Daoy (cell line): ENCODE results near the gene IGFBP2. TPM values are rescaled to one million over a fixed set of nuclear protein-coding genes. Genes with fewer than 3 reads are reported as not detected.

Experiments used
- DNase-seq: peaks from one replicate; pipeline ENCODE4 v3.0.0-alpha.2; 2015; ENCODE audit warnings: low read depth
- total RNA-seq: library from RNA; depleted of rRNA; stranded (reverse); fragments of >200 nt; shearing (Covaris generic); gene quantifications from 2 replicates; pipeline ENCODE4 v1.2.3, GENCODE V29; 2014

Gene IGFBP2
- total RNA-seq, 1 experiment from 2014 or later = 17.2 TPM

DNA sequence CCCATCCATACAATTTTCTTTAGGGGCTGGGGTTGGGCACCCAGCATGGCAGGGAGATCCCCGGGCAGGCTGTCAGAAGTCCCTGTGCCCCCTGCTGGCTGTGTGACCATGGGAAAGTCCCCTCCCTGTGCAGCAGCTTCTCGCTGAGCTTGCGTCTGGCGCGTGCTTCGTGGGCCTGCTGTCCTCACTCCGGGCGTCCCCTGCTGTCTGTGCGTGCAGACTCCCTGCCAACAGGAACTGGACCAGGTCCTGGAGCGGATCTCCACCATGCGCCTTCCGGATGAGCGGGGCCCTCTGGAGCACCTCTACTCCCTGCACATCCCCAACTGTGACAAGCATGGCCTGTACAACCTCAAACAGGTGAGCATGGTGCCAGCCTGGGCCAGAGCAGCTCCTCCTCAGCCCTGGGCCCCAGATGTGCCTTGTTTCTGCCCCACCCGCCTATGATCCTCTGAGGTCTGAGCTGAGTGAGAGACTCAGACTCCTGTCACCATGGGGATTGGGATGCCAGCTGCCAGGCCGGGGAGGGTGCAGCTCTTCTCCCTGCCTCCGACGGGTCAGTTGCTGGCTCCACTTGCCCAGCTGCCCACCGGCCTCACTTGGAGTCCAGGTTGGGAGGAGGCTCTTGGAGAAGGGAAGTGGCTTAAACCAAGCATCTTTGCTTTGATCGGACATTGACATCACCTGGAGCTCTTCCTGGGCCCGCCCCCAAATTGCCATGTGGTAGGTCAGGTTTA lies 28.6 kb downstream of the IGFBP2 start:
- DNase-seq = peak; percentile 26

GRCh38 chr2:216663106-216663505 lies 29.9 kb downstream of the IGFBP2 start:
- DNase-seq = no peak

DNA sequence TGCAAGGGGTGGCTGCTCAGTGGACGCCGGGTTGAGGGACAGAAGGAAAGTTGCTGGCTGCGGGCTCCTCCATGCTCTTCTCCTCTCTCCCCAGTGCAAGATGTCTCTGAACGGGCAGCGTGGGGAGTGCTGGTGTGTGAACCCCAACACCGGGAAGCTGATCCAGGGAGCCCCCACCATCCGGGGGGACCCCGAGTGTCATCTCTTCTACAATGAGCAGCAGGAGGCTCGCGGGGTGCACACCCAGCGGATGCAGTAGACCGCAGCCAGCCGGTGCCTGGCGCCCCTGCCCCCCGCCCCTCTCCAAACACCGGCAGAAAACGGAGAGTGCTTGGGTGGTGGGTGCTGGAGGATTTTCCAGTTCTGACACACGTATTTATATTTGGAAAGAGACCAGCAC lies 30.6 kb downstream of the IGFBP2 start:
- no peak for DNase-seq

DNA sequence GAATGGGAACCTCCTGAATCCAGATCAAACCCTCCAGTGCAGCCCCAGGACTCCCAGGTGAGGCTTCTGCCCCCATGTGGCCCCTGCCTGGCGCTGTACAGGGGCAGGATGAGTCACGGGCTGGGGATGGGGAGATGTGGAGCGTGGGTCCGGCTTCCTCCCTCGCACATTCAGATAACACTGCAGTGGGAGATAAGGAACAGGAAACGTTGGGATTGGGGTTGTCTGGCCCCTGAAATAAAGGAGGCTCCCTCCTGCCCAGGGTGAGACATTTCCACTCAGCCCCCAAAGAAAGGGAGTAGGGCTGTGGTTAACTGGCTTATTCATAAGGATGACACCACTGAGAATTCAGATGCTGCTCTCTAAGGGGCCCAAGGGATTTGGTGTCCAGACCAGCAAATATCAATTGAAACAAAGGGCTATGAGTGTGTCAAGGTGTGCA lies 31.4 kb downstream of the IGFBP2 start:
- DNase-seq = peak; percentile 68

GRCh38 chr2:216665242-216665641 lies 32.0 kb downstream of the IGFBP2 start:
- peak; percentile 15 for DNase-seq

DNA sequence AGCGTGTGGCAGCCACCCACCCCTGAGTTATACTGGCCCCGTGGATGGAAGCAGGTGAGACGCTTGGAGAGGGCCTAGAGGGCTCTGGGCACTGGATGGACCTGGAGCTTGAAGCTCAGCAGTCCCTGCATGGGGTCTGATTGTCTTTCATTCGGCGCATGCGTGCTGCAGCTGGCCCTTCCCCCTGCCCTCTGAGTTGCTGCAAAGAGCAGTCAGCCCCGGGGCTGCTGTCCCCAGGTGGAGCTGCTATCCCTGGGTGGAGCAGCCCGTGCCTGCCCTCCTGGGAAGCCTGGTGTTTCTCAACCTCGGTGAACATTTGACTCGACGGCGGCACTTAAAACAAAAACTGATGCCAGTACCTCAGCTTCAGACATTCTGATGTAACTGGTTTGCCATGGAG lies 32.5 kb downstream of the IGFBP2 start:
- DNase-seq = no peak

GRCh38 chr2:216666461-216667233 lies 33.4 kb downstream of the IGFBP2 start:
- DNase-seq = peak; percentile 67

- no peak for DNase-seq
Measured at GRCh38 chr2:216670266-216671080, 37.3 kb downstream of the IGFBP2 start.

GRCh38 chr2:216671081-216671411 lies 37.8 kb downstream of the IGFBP2 start:
- no peak for DNase-seq

DNA sequence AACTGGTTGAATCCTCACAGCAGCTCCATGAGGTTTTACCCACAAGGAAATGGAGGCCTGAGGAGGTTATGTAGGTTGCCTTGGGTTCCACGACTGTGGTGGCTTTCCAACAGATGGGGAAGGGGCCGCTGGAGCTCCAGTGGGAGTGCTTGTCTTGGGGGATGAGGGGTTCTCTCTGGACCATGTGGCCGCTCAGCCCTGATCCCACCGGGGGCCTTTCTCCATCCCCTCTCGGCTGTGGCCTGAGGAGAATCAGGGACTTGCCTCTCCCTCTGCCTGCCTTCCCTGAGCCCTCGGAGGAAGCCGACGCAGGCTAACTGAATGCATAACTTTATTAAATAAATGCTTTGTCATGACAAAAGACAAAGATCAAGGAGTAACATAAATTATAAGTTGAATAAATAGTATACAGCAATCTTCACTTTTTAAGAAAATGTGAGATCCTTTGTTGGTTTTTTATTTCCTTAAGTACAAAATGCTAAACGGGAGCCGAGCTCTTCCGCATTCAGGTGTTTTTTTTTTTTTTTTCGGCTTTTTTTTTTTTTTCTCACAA lies 38.6 kb downstream of the IGFBP2 start:
- no peak for DNase-seq

DNA sequence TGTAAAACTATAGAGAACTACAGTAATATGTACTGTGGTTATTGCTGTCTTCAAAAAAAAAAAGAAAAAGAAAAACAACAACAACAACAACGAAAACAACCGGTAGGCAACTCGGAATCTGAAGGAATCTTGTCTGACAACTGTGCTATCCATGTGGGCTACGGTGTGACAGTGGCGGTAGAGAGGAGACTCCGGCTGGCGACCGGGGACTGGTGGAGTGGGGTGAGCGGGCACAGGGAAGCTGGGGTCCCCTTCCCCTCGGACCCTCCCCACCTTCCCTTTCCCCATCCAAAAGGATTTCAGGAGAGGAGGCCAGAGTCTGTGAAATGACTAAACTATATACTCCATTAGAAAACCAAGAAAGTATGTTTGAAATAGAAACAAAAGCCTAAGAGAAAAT lies 39.2 kb downstream of the IGFBP2 start:
- no peak for DNase-seq

DNA sequence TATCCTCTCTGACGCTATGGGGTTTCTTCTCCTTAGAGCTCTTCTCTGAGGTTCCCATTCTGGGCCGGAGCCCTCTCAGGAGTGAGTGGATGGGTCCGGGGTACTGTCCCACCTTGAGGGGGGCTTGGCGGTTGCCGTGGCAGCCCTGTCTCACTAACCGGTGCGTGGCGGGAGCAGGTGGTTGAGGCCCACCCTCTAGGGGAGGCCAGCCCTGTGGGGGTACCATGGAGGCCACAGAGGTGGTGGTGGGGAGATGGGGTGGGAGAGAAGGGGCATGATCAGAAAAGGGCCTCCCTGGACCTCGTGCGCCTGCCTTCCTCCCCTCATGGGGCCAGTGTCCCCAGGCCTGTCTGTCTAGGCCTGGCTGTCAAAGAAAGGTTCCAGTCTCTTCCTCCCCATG lies 39.8 kb downstream of the IGFBP2 start:
- DNase-seq = no peak

GRCh38 chr2:216673609-216674008 lies 40.4 kb downstream of the IGFBP2 start:
- DNase-seq = no peak

GRCh38 chr2:216674376-216674775 lies 41.2 kb downstream of the IGFBP2 start:
- DNase-seq = no peak

DNA sequence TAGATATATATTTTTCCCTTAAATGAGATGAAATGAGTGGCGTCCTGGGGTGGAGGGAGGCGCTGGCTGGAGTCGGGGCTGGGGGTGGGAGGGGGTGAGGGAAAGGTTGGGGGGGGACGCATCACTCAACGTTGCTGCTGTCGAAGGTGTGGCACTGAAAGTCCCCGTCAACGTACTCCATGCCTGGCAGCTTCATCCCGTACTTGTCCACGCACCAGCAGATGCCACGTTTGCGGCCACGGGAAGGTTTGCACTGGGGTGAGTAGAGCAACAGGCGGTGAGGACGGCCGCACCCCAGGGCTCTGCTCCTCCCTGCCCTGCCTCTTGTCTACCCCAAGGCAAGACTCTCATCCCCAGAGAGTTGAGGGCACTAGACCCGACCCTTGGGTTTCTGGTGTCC lies 43.4 kb downstream of the IGFBP2 start:
- DNase-seq = no peak

DNA sequence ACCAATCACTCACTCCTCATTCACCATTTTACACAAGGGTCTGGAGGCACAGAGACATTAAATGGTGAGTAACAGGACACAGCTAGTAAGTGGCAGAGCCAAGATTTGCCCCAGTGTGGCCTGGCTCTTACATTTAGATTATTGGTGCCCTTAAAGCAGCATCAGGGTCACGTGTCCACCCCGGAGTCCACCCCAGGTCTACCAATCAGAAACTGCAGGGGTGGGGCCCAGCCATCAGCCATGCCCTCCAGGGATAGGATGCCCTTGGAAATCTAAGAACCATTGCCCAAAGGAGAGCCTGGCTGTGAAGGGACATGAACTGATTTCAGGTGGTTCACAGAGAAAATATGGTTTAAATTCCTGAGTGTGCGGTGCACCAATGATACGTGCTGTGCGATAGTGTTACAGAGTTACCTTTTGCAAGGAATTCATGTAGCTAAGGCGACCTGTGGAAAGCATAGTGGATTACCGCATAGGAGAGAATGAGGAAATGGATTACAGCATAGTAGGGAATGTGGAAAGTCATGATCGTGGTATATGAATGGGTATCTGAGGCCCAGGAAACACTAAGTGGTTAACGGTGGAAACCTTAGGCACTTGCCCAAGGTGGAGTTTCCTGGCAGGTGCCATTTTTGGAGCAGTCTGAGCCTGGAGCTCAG lies 44.3 kb downstream of the IGFBP2 start:
- no peak for DNase-seq

GRCh38 chr2:216678098-216678465 lies 44.9 kb downstream of the IGFBP2 start:
- DNase-seq = no peak

DNA sequence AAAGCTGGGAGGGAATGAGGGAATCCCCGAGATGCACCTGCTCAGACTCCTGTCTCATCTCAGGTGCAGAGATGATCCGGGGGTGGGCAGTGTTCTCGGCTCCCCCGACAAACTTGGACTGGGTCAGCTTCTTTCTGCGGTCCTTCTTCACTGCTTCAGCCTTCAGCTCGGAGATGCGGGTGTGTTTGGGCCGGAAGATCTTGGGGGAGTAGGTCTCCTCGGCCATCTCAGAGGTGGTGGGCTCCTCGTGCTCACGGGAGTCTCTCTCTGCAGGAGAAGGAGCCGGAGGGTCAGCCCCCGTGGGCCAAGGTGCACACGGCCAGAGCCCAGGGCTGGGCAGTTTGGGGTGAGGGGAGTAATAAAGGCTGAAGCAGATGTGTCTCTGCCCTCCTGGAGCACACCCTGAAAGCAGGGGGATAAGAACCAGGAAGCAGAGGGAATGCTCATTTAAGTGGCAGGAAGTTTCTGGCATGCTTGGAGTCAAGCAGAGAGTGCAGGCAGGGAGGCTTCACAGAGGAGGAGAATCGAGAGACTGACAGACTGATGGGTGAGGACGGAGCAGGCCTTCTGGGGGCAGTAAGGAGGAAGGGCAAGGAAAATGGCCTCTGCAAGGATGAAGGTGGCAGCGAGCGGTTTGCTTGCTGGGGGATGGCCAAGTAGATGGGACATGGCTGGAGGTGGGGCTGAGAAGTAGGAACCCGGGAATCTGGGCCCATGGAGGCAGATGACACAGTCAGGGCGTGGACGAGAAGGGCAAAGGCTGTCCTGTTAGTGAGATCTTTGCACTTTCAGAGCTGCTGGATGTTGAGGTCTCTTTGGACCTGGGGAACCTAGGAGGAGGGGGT lies 45.8 kb downstream of the IGFBP2 start:
- DNase-seq = no peak

GRCh38 chr2:216679658-216680024 lies 46.4 kb downstream of the IGFBP2 start:
- no peak for DNase-seq

GRCh38 chr2:216680951-216681629 lies 47.9 kb downstream of the IGFBP2 start:
- no peak for DNase-seq
